GDM1 (cell line): ENCODE results near the gene TMEM258.

Experiments
- DNase-seq: peaks from one replicate; lab custom pipeline; 2025; lab: John Stamatoyannopoulos, UW

Gene TMEM258

GRCh38 chr11:61739966-61740365 lies 52.4 kb downstream of the TMEM258 start:
- DNase-seq: no peak

- DNase-seq: no peak
These were observed 53.0 kb downstream of the TMEM258 start for GRCh38 chr11:61739413-61739812.
